Stimulated activated naive B cell treated with anti-CD40 and anti-IgM and Interleukin-4, amounts not matched to agents 10 μg/mL and 1 μg/mL and 100 μg/mL, for 72 hours (primary cell): ENCODE measurements around the gene TMEM132A.
"Not testable (repeated sequence)": the region's sequence is repeated elsewhere in the genome, so short reads cannot be mapped to it uniquely, and the experiment has no call there.

Source experiments
- ATAC-seq, 2 donors: fragments of 150-1000 bp; cut with Tn5 transposase; replicated peaks; 2 replicates each; pipeline ENCODE4 v1.10.0; 2021; ENCODE audit warnings: moderate library complexity in 1 of 2
- DNase-seq: peaks from one replicate; pipeline ENCODE4 v3.0.0; 2021
- H3K27ac Mint-ChIP-seq: one replicate; pipeline ENCODE4 v1.8.0; 2022; ENCODE audit warnings: mild to moderate bottlenecking, mixed read lengths
- H3K27me3 Mint-ChIP-seq, 2 donors: one replicate each; pipeline ENCODE4 v1.8.0; 2022; ENCODE audit warnings: mixed read lengths in 2 of 2
- H3K36me3 Mint-ChIP-seq, 2 donors: one replicate each; pipeline ENCODE4 v1.8.0; 2022; ENCODE audit warnings: mixed read lengths in 2 of 2, mild to moderate bottlenecking in 1 of 2
- H3K4me1 Mint-ChIP-seq, 2 donors: one replicate each; pipeline ENCODE4 v1.8.0; 2022; ENCODE audit warnings: mixed read lengths in 2 of 2, mild to moderate bottlenecking in 1 of 2
- H3K4me3 Mint-ChIP-seq, 2 donors: one replicate each; pipeline ENCODE4 v1.8.0; 2022; ENCODE audit warnings: mild to moderate bottlenecking in 2 of 2, mixed read lengths in 2 of 2, moderate library complexity in 1 of 2
- H3K9me3 Mint-ChIP-seq, 2 donors: one replicate each; pipeline ENCODE4 v1.8.0; 2022; ENCODE audit warnings: mixed read lengths in 2 of 2, mild to moderate bottlenecking in 1 of 2

Gene TMEM132A

GRCh38 chr11:60954421-60954820 is 30.2 kb downstream of the TMEM132A start:
- H3K36me3 Mint-ChIP-seq = peaks cover 2 to 4% of the 10 kb centered on the region in 2 donors
- ATAC-seq = peak; percentile 30 to 38
- H3K9me3 Mint-ChIP-seq = no peaks in the 10 kb centered on the region
- peaks cover 30 to 48% of the 10 kb centered on the region in 2 donors for H3K4me1 Mint-ChIP-seq
- H3K27me3 Mint-ChIP-seq = no peaks in the 10 kb centered on the region
- peak overlapping the region; percentile 96 for H3K27ac Mint-ChIP-seq
- DNase-seq = peak; percentile 59
- peak overlapping the region; percentile 56 to 57 for H3K4me3 Mint-ChIP-seq

- H3K36me3 Mint-ChIP-seq = peaks cover 0 to 2% of the 10 kb centered on the region in 2 donors
- H3K27ac Mint-ChIP-seq = no peak overlapping the region
- no peaks in the 10 kb centered on the region for H3K9me3 Mint-ChIP-seq
Observed at GRCh38 chr11:60955571-60955970, 31.3 kb downstream of the TMEM132A start.

GRCh38 chr11:60957188-60957587 is 32.9 kb downstream of the TMEM132A start:
- Mint-ChIP-seq H3K4me3 (no peak overlapping the region), H3K27ac (no peak overlapping the region), H3K36me3 (no peaks in the 10 kb centered on the region), H3K9me3 (no peaks in the 10 kb centered on the region), H3K4me1 (peaks cover 30 to 38% of the 10 kb centered on the region in 2 donors), H3K27me3 (no peaks in the 10 kb centered on the region)
- DNase-seq = no peak
- ATAC-seq = no peak

More at GRCh38 chr11:60955571-60955970, 31.3 kb downstream of the TMEM132A start:
- Mint-ChIP-seq H3K4me3 (no peak overlapping the region), H3K27me3 (no peaks in the 10 kb centered on the region), H3K4me1 (peaks cover 33 to 42% of the 10 kb centered on the region in 2 donors)
- ATAC-seq (no peak), DNase-seq (no peak)

DNA sequence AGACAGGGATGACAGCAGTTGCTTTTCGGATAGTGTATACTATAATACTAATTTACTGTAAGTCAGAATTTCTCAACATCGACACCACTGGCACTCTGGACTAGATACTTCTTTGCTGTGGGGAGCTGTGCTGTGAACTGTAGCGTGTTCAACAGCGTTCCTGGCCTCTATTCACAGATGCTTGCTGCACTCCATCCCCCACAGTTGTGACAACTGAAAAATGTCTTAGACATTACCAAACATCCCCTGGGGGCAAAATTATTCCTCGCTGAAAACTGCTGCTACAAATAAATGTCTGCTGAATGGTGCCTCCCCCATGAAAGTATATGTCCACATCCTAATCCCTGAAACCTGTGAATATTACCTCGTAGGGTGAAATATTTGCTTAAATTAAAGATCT is 35.2 kb downstream of the TMEM132A start:
- no peak for DNase-seq
- Mint-ChIP-seq H3K9me3 (no peaks in the 10 kb centered on the region), H3K27me3 (no peaks in the 10 kb centered on the region), H3K4me3 (no peak overlapping the region), H3K4me1 (peaks cover 10 to 16% of the 10 kb centered on the region in 2 donors), H3K27ac (no peak overlapping the region), H3K36me3 (no peaks in the 10 kb centered on the region)
- ATAC-seq = no peak

DNA sequence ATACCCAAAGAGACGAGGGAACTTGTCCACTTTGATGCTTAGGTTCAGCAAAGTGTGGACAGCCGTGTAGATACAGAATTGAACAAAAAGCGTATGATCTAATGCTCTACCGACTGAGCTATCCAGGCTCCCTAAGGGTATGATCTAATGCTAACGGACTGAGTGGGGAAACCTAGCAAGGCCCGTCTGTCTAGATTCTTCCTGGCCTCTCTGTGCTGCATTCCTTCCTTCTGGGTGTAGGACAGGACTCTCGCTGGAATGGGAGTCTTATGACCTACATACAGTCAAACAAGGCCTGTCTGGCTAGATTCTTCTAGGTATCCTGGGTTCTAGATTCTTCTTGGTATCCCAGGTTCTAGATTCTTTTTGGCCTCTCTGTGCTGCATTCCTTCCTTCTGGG is 36.1 kb downstream of the TMEM132A start:
- no peak for ATAC-seq
- H3K9me3 Mint-ChIP-seq = no peaks in the 10 kb centered on the region
- no peak overlapping the region for H3K27ac Mint-ChIP-seq
- no peaks in the 10 kb centered on the region for H3K27me3 Mint-ChIP-seq
- no peak for DNase-seq
- no peak overlapping the region for H3K4me3 Mint-ChIP-seq
- peaks cover 7 to 11% of the 10 kb centered on the region in 2 donors for H3K4me1 Mint-ChIP-seq
- no peaks in the 10 kb centered on the region for H3K36me3 Mint-ChIP-seq

DNA sequence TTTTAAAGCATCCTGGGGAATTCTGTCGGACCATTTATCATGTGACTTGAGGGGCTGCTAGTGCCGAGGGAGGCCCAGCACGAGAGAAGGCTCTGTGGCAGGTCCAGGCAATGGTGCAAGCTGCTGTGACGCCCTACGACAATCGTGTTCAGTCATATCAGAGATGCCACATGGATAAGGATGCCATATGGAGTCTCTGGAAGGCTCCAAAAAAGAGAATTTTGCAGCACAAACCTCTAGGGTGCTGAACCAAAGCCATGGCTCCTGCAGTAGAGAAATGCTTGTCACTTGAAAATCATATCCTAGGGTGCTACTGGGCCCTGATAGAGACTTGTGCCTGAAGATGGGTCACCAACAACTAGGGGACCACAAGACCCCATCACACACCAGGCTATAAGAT is 40.5 kb downstream of the TMEM132A start:
- H3K27me3 Mint-ChIP-seq = peaks cover 0 to 6% of the 10 kb centered on the region in 2 donors
- H3K4me1 Mint-ChIP-seq = peaks cover under 1 to 3% of the 10 kb centered on the region in 2 donors
- ATAC-seq (no peak), DNase-seq (no peak)
- peaks cover 0 to 3% of the 10 kb centered on the region in 2 donors for H3K9me3 Mint-ChIP-seq
- no peak overlapping the region for H3K27ac Mint-ChIP-seq
- peaks cover 0 to 3% of the 10 kb centered on the region in 2 donors for H3K36me3 Mint-ChIP-seq
- no peak overlapping the region for H3K4me3 Mint-ChIP-seq

DNA sequence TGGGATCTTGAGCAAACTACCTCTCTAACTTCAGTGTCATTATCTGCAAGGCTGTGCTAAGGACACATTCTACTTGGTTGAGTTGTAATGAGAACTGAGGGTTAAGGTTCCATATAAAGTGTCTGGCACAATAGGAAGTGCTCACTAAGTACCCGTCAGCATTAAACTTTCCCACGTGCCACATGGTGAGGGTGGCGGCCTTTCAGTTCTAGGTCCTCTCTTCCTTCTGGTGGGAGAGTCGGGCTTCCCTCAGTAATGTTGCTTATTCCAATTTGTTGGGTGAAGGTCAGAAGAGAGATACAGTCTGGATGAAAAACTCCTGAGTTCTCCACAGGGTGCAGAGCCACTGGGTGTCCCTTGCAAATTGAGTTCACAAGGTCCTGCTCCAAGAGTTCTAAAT is 42.6 kb downstream of the TMEM132A start:
- H3K4me3 Mint-ChIP-seq = no peak overlapping the region
- H3K9me3 Mint-ChIP-seq = peaks cover 0 to 3% of the 10 kb centered on the region in 2 donors
- DNase-seq (no peak), ATAC-seq (no peak)
- H3K27ac Mint-ChIP-seq = no peak overlapping the region
- H3K4me1 Mint-ChIP-seq = peaks cover 17 to 20% of the 10 kb centered on the region in 2 donors
- H3K27me3 Mint-ChIP-seq = peaks cover 0 to 6% of the 10 kb centered on the region in 2 donors
- H3K36me3 Mint-ChIP-seq = peaks cover 0 to 3% of the 10 kb centered on the region in 2 donors

- Mint-ChIP-seq H3K27me3 (peaks cover 0 to 6% of the 10 kb centered on the region in 2 donors), H3K36me3 (peaks cover 0 to 3% of the 10 kb centered on the region in 2 donors), H3K27ac (no peak overlapping the region), H3K4me1 (peaks cover 26 to 30% of the 10 kb centered on the region in 2 donors), H3K4me3 (no peak overlapping the region), H3K9me3 (peaks cover 0 to 3% of the 10 kb centered on the region in 2 donors)
- ATAC-seq (no peak), DNase-seq (no peak)
Observed at GRCh38 chr11:60968223-60968622, 44.0 kb downstream of the TMEM132A start.

DNA sequence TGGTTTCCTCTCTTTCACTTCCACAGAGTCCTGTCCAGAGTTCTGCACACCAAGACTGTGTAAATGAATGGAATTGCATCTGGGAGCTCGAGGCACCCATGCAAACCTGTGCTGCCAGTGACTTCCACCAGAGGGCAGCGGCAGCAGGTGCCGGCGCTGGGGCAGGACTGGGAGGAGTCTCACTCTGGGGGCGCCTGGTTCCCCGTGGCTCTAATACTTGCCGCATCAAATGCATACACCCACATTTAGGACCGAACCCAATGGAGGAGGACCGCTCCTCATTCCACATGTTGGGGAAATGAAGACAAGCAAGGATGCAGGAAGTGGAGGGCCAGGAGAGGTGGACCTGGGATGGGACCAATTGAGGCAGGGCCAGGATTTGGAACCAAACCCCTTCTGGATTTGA is 46.1 kb downstream of the TMEM132A start:
- Mint-ChIP-seq H3K4me3 (peak overlapping the region; percentile 5 to 54), H3K36me3 (peaks cover 0 to 3% of the 10 kb centered on the region in 2 donors), H3K4me1 (peaks cover 30 to 31% of the 10 kb centered on the region in 2 donors), H3K9me3 (peaks cover 0 to 3% of the 10 kb centered on the region in 2 donors), H3K27ac (peak overlapping the region; percentile 43), H3K27me3 (peaks cover 0 to 6% of the 10 kb centered on the region in 2 donors)
- ATAC-seq (peak; percentile 83 to 85), DNase-seq (peak; percentile 45)

DNA sequence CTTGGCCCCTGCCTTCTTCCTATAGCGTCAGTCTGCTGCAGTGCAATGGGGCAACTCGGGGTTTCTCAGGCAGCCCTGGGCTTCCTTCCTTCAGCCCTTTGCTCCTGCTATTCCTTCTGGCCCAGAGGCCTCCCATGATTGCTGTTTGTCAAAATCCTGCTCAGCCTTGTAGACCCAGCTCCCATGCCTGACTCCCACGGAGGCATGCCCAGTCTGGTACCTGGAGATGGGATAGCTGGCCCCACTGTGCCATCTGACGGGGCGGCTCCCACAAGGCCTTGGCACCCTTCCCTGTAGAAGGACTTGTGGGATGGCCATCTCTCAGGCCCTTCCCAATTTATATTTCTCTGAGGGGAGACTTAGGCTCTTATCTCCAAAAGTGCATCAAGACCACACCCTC is 46.6 kb downstream of the TMEM132A start:
- peak overlapping the region in 1 of 2 donors; percentile 42 for H3K4me3 Mint-ChIP-seq
- DNase-seq (no peak), ATAC-seq (no peak)
- peaks cover 0 to 3% of the 10 kb centered on the region in 2 donors for H3K9me3 Mint-ChIP-seq
- H3K36me3 Mint-ChIP-seq = peaks cover 0 to 3% of the 10 kb centered on the region in 2 donors
- peaks cover 30 to 31% of the 10 kb centered on the region in 2 donors for H3K4me1 Mint-ChIP-seq
- H3K27me3 Mint-ChIP-seq = peaks cover 0 to 6% of the 10 kb centered on the region in 2 donors
- H3K27ac Mint-ChIP-seq = peak overlapping the region; percentile 73

DNA sequence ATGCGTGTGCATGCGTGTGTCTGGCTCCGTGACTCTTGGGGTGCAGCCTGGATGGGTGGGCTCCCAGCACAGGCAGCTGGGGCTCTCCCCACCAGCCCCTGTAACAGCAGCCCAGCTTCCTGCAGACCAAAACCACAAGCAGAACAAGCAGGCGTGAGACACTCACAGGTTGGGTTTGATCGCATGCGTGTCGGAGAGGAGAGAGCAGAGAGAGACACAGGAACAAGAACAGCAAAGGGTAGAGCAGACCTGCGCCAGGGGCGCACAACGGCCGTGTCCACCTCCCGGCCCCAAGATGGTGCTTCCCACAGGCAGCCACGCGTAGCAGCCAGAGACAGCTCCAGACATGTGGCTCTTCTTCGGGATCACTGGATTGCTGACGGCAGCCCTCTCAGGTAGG is 47.3 kb downstream of the TMEM132A start, which contains the start of gene CD6:
CD6 (plus strand) TSS at position 161 of the 400 bp plus-strand sequence; CDS start at position 347, 186 bp downstream.
- H3K9me3 Mint-ChIP-seq = peaks cover 0 to 3% of the 10 kb centered on the region in 2 donors
- H3K4me3 Mint-ChIP-seq = peak within 1 kb of the TSS; percentile 64 to 69
- H3K27me3 Mint-ChIP-seq = peaks cover 0 to 6% of the 10 kb centered on the region in 2 donors
- peaks cover 31 to 33% of the 10 kb centered on the region in 2 donors for H3K4me1 Mint-ChIP-seq
- H3K27ac Mint-ChIP-seq = peak within 1 kb of the TSS; percentile 73
- peaks cover 0 to 3% of the 10 kb centered on the region in 2 donors for H3K36me3 Mint-ChIP-seq
- ATAC-seq = peak; percentile 88
- peak; percentile 35 for DNase-seq

GRCh38 chr11:60972182-60973030 is 48.1 kb downstream of the TMEM132A start:
- Mint-ChIP-seq H3K27me3 (peaks cover 0 to 3% of the 10 kb centered on the region in 2 donors), H3K4me3 (peak overlapping the region in 1 of 2 donors; percentile 69)
- no peak for ATAC-seq

DNA sequence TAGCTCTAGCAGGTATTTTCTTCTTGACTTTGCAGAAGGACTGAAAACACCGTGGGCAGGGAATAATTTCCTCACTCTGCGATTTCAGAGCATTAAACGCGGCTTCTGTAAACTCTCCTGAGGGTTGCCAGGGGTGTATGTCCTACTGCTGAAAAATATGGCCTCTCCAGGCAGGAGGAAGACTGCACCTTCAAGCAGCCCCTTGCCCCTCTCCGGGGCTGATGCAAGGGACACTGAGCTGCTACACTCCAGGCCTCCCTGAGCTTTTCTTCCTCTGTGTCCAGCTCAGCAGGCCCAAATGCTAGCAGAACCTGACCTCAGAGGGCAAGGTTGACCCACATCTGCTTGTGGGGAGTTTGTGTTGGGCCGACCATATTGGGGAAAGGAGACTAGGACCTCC is 49.4 kb downstream of the TMEM132A start:
- Mint-ChIP-seq H3K27me3 (no peaks in the 10 kb centered on the region), H3K9me3 (no peaks in the 10 kb centered on the region), H3K4me3 (no peak overlapping the region), H3K4me1 (peaks cover 45 to 53% of the 10 kb centered on the region in 2 donors), H3K36me3 (no peaks in the 10 kb centered on the region), H3K27ac (peak overlapping the region; percentile 16)
- DNase-seq (no peak), ATAC-seq (no peak)

More at GRCh38 chr11:60972182-60973030, 48.1 kb downstream of the TMEM132A start:
- DNase-seq = no peak
- Mint-ChIP-seq H3K36me3 (peaks cover 0 to 3% of the 10 kb centered on the region in 2 donors), H3K4me1 (peaks cover 40% of the 10 kb centered on the region in 2 donors), H3K27ac (peak overlapping the region; percentile 62), H3K9me3 (peaks cover 0 to 3% of the 10 kb centered on the region in 2 donors)

GRCh38 chr11:60974316-60974715 is 50.1 kb downstream of the TMEM132A start:
- H3K4me3 Mint-ChIP-seq, ATAC-seq, DNase-seq, H3K27me3 Mint-ChIP-seq, H3K36me3 Mint-ChIP-seq, H3K9me3 Mint-ChIP-seq: not testable (repeated sequence)
- H3K4me1 Mint-ChIP-seq = peaks cover 49 to 59% of the 10 kb centered on the region in 2 donors
- H3K27ac Mint-ChIP-seq = peak overlapping the region; percentile 31
